PC-9 (cell line): ENCODE results near the gene SEC23B. TPM values are rescaled to one million over a fixed set of nuclear protein-coding genes. Genes with fewer than 3 reads are reported as not detected.

Source experiments
- BruUV-seq: library from RNA; stranded (reverse); fragments of 400-500 nt; replicated peaks from 2 replicates; lab custom pipeline; 2021; lab: Mats Ljungman, UMichigan
- CTCF ChIA-PET: fragments of 300-600 bp; sonication (Branson Sonifier 250); formaldehyde crosslinking; loops from one replicate; lab custom pipeline; 2022; ENCODE audit warnings: antibody characterized with exemption; lab: Charles Lee
- POLR2A ChIA-PET: fragments of 300-600 bp; sonication (Branson Sonifier 250); formaldehyde crosslinking; loops from one replicate; lab custom pipeline; 2022; ENCODE audit warnings: antibody characterized with exemption; ENCODE audit not compliant: unreplicated experiment; lab: Charles Lee
- DNase-seq, 2 experiments: peaks; one replicate each; pipeline versions ENCODE4 v3.0.0 to v3.0.0-alpha.2; 2015 to 2022; ENCODE audit warnings: mixed read lengths in 1 of 2
- H2AFZ ChIP-seq: fragments of 200-600 bp; sonication (generic); 2 replicates; pipeline ENCODE4 v1.8.1; 2017; ENCODE audit warnings: antibody characterized with exemption
- H3F3A ChIP-seq: fragments of 200-600 bp; sonication (generic); 2 replicates; pipeline ENCODE4 v1.8.1; 2017; ENCODE audit warnings: antibody characterized with exemption, mild to moderate bottlenecking, low read depth; ENCODE audit not compliant: insufficient read depth
- H3K27ac ChIP-seq: fragments of 200-600 bp; sonication (generic); 2 replicates; pipeline ENCODE4 v1.6.1; 2016; ENCODE audit warnings: mixed run types
- H3K27me3 ChIP-seq: fragments of 200-600 bp; sonication (generic); 2 replicates; pipeline ENCODE4 v1.6.1; 2016; ENCODE audit warnings: low read depth, mixed run types; ENCODE audit not compliant: insufficient read depth
- H3K36me3 ChIP-seq: fragments of 200-600 bp; sonication (generic); 2 replicates; pipeline ENCODE4 v1.6.1; 2016; ENCODE audit warnings: low read depth, mixed run types
- H3K4me1 ChIP-seq: fragments of 200-600 bp; sonication (generic); replicated peaks from 2 replicates; pipeline ENCODE4 v1.6.1; 2016; ENCODE audit warnings: mixed run types; ENCODE audit not compliant: insufficient read depth
- H3K4me2 ChIP-seq: fragments of 200-600 bp; sonication (generic); 2 replicates; pipeline ENCODE4 v1.6.1; 2017; ENCODE audit warnings: mixed run types
- H3K4me3 ChIP-seq: fragments of 200-600 bp; sonication (generic); 2 replicates; pipeline ENCODE4 v1.6.1; 2016; ENCODE audit warnings: mixed run types
- H3K79me2 ChIP-seq: fragments of 200-600 bp; sonication (generic); 2 replicates; pipeline ENCODE4 v1.6.1; 2017; ENCODE audit warnings: low read depth, mixed run types
- H3K9me2 ChIP-seq: fragments of 200-600 bp; sonication (generic); 2 replicates; pipeline ENCODE4 v1.8.1; 2017; ENCODE audit warnings: mild to moderate bottlenecking; ENCODE audit not compliant: insufficient read depth
- H3K9me3 ChIP-seq: fragments of 200-600 bp; sonication (generic); 2 replicates; pipeline ENCODE4 v1.8.1; 2016; ENCODE audit warnings: low read depth; ENCODE audit not compliant: insufficient read depth
- H4K20me1 ChIP-seq: fragments of 200-600 bp; sonication (generic); 2 replicates; pipeline ENCODE4 v1.8.1; 2017; ENCODE audit not compliant: insufficient read depth
- EZH2 ChIP-seq: fragments of 200-600 bp; sonication (generic); IDR thresholded peaks from 2 replicates; pipeline ENCODE4 v1.8.0; 2017; ENCODE audit warnings: antibody characterized with exemption, low read depth
- intact Hi-C: fragments of 100-400 bp; cut with micrococcal nuclease; formaldehyde crosslinking; loops from one replicate; pipeline ENCODE4 v1.10.0; 2022; ENCODE audit not compliant: unreplicated experiment
- microRNA-seq: library from miRNA; unstranded; fragments of <30 nt; microRNA quantifications from one replicate; pipeline ENCODE4 v1.2.0, GENCODE V29; 2021; ENCODE audit warnings: borderline number of aligned reads, borderline replicate concordance
- total RNA-seq: library from RNA; stranded (reverse); gene quantifications from 2 replicates; pipeline ENCODE4 v1.2.3, GENCODE V29; 2021
- TF ChIP-seq, protein P1 (sequence below): fragments of 200-600 bp; sonication (generic); conservative IDR thresholded peaks from 2 replicates; pipeline ENCODE4 v1.6.1; 2017; ENCODE audit warnings: mixed run types, antibody characterized with exemption, mild to moderate bottlenecking, moderate library complexity

The SEC23B gene
- total RNA-seq, 1 experiment from 2014 or later, result 78.5 TPM

DNA sequence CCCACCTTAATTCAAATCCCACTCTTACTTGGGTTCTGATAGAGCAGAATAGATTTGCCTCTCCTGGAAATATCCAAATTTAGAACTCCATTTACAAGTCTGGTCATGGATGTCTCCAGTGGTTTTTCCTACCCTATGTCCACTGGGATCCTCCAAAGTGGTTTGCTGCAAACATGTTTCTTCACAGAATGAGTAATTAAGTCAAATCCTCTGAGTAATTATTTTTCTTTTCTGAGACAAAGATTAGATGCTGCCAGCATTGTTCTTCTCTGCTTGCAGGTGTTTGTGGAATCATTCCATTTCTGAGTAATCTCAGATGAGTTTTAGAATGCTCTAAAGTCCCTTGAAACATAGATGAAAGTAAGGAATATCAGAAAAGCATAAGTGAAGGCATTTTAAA lies 102.0 kb downstream of the SEC23B start:
- H3K79me2 ChIP-seq, result no peaks in the 10 kb centered on the region
- no peaks in the 10 kb centered on the region for H3K4me1 ChIP-seq
- no peak overlapping the region for H2AFZ ChIP-seq
- H3K4me3 ChIP-seq, result no peak overlapping the region
- H3K27ac ChIP-seq, result no peak overlapping the region
- no peaks in the 10 kb centered on the region for H3K27me3 ChIP-seq
- 0 out of 2 replicates have a peak, but pooled peaks cover 3% of the 10 kb centered on the region for H4K20me1 ChIP-seq
- no peak for DNase-seq
- H3K36me3 ChIP-seq, result 0 out of 2 replicates have a peak, but pooled peaks cover 3% of the 10 kb centered on the region
- TF ChIP-seq, protein P1, sequence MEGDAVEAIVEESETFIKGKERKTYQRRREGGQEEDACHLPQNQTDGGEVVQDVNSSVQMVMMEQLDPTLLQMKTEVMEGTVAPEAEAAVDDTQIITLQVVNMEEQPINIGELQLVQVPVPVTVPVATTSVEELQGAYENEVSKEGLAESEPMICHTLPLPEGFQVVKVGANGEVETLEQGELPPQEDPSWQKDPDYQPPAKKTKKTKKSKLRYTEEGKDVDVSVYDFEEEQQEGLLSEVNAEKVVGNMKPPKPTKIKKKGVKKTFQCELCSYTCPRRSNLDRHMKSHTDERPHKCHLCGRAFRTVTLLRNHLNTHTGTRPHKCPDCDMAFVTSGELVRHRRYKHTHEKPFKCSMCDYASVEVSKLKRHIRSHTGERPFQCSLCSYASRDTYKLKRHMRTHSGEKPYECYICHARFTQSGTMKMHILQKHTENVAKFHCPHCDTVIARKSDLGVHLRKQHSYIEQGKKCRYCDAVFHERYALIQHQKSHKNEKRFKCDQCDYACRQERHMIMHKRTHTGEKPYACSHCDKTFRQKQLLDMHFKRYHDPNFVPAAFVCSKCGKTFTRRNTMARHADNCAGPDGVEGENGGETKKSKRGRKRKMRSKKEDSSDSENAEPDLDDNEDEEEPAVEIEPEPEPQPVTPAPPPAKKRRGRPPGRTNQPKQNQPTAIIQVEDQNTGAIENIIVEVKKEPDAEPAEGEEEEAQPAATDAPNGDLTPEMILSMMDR, result no peak
- no peak for TF ChIP-seq EZH2
- no peaks in the 10 kb centered on the region; the same call in 1 of the 2 replicates for H3F3A ChIP-seq
- no peak overlapping the region for H3K4me2 ChIP-seq
- no peaks in the 10 kb centered on the region for H3K9me2 ChIP-seq
- no TSS peak for BruUV-seq
- CTCF ChIA-PET, result no interaction called here
- H3K9me3 ChIP-seq, result no peaks in the 10 kb centered on the region
- intact Hi-C loops, result no loop called here
- POLR2A ChIA-PET, result no interaction called here

Small RNAs within 50 kb of the gene (microRNA-seq; reads per million reads assigned to microRNA genes)
- not detected for gene MIR3192

Other genes with a start within 250 kb of the SEC23B start
- gene ZNF133, start 219.4 kb upstream of the SEC23B start, total RNA-seq, result 16.3 and 22.8 TPM in 2 replicates
- gene DZANK1, start 40.9 kb upstream of the SEC23B start, total RNA-seq, result 4.4 and 7.3 TPM in 2 replicates
- gene POLR3F, start 40.5 kb upstream of the SEC23B start, total RNA-seq, result 7.4 and 9.6 TPM in 2 replicates
- gene RBBP9, start 10.7 kb upstream of the SEC23B start, total RNA-seq, result 24.0 and 29.5 TPM in 2 replicates
- gene SMIM26, start 59.5 kb downstream of the SEC23B start, total RNA-seq, result 105 and 114 TPM in 2 replicates
- gene DTD1, start 80.1 kb downstream of the SEC23B start, total RNA-seq, result 62.8 and 80.9 TPM in 2 replicates